ENCODE measurements around the gene SLC22A7. TPM values are rescaled to one million over a fixed set of nuclear protein-coding genes. Genes with fewer than 3 reads are reported as not detected.

Gene SLC22A7
- total RNA-seq, 2 donors from 2014 or later: not detected

GRCh38 chr6:43310624-43311023 is 12.6 kb downstream of the SLC22A7 start:
- Mint-ChIP-seq H3K4me1 (peaks cover 10% of the 10 kb centered on the region), H3K9me3 (no peaks in the 10 kb centered on the region), H3K27ac (no peak overlapping the region), H3K4me3 (no peak overlapping the region), H3K36me3 (ENCODE audit: low read depth) (no peaks in the 10 kb centered on the region), H3K27me3 (ENCODE audit: insufficient read depth) (peaks cover 9% of the 10 kb centered on the region)
- Histone ChIP-seq H3K4me1 (ENCODE audit: control insufficient read depth, insufficient read depth, low read length) (no peaks in the 10 kb centered on the region), H3K27me3 (ENCODE audit: control insufficient read depth, insufficient read depth, low read length, poor library complexity, severe bottlenecking) (peaks cover 13% of the 10 kb centered on the region), H3K9me3 (ENCODE audit: control insufficient read depth, low read length) (no peaks in the 10 kb centered on the region), H3K36me3 (ENCODE audit: control insufficient read depth, insufficient read depth, low read length) (no peaks in the 10 kb centered on the region), H3K27ac (ENCODE audit: low read depth, low read length) (no peak overlapping the region), H3K4me3 (ENCODE audit: low read length) (no peak overlapping the region), H3K9ac (ENCODE audit: extremely low read depth, low read length, poor library complexity, severe bottlenecking) (no peak overlapping the region)
- TF ChIP-seq CTCF (conservative IDR thresholded peaks at IDR 0.05): no peak
- no peak for DNase-seq

- no peak overlapping the region for H3K27ac Mint-ChIP-seq
- H3K27me3 Mint-ChIP-seq (ENCODE audit: insufficient read depth): peaks cover 9% of the 10 kb centered on the region
- H3K4me1 ChIP-seq (ENCODE audit: control insufficient read depth, insufficient read depth, low read length): no peaks in the 10 kb centered on the region
- DNase-seq: no peak
- no peaks in the 10 kb centered on the region for H3K9me3 ChIP-seq (ENCODE audit: control insufficient read depth, low read length)
- H3K4me3 Mint-ChIP-seq: no peak overlapping the region
- peaks cover 10% of the 10 kb centered on the region for H3K4me1 Mint-ChIP-seq
- H3K4me3 ChIP-seq (ENCODE audit: low read length): no peak overlapping the region
- no peak overlapping the region for H3K9ac ChIP-seq (ENCODE audit: extremely low read depth, low read length, poor library complexity, severe bottlenecking)
- no peak overlapping the region for H3K27ac ChIP-seq (ENCODE audit: low read depth, low read length)
- no peaks in the 10 kb centered on the region for H3K36me3 Mint-ChIP-seq (ENCODE audit: low read depth)
- H3K36me3 ChIP-seq (ENCODE audit: control insufficient read depth, insufficient read depth, low read length): no peaks in the 10 kb centered on the region
- no peaks in the 10 kb centered on the region for H3K9me3 Mint-ChIP-seq
- no peak for TF ChIP-seq CTCF (conservative IDR thresholded peaks at IDR 0.05)
- 86 to 100% methylated on average over 2 to 3 of the region's 3 CpGs for whole genome bisulfite sequencing, 2 experiments (ENCODE audit: insufficient coverage in 1 of 2, insufficient read length in 1 of 2)
- H3K27me3 ChIP-seq (ENCODE audit: control insufficient read depth, insufficient read depth, low read length, poor library complexity, severe bottlenecking): peaks cover 13% of the 10 kb centered on the region
Observed at GRCh38 chr6:43311666-43312065, 13.6 kb downstream of the SLC22A7 start.

- no peaks in the 10 kb centered on the region for H3K9me3 ChIP-seq (ENCODE audit: control insufficient read depth, low read length)
- peaks cover 2% of the 10 kb centered on the region for H3K27me3 ChIP-seq (ENCODE audit: control insufficient read depth, insufficient read depth, low read length, poor library complexity, severe bottlenecking)
- no peak for DNase-seq
- peaks cover 4% of the 10 kb centered on the region for H3K27me3 Mint-ChIP-seq (ENCODE audit: insufficient read depth)
- no peaks in the 10 kb centered on the region for H3K36me3 ChIP-seq (ENCODE audit: control insufficient read depth, insufficient read depth, low read length)
- H3K27ac Mint-ChIP-seq: no peak overlapping the region
- H3K4me1 Mint-ChIP-seq: peaks cover 9% of the 10 kb centered on the region
- H3K9me3 Mint-ChIP-seq: no peaks in the 10 kb centered on the region
- no peak overlapping the region for H3K27ac ChIP-seq (ENCODE audit: low read depth, low read length)
- no peak overlapping the region for H3K9ac ChIP-seq (ENCODE audit: extremely low read depth, low read length, poor library complexity, severe bottlenecking)
- no peaks in the 10 kb centered on the region for H3K36me3 Mint-ChIP-seq (ENCODE audit: low read depth)
- no peaks in the 10 kb centered on the region for H3K4me1 ChIP-seq (ENCODE audit: control insufficient read depth, insufficient read depth, low read length)
- no peak overlapping the region for H3K4me3 ChIP-seq (ENCODE audit: low read length)
- peak; percentile 28 for TF ChIP-seq CTCF (conservative IDR thresholded peaks at IDR 0.05)
- H3K4me3 Mint-ChIP-seq: no peak overlapping the region
- 78% methylated on average over 1 of the region's 1 CpG; no CpG with 5 or more reads in 1 of the 2 experiments for WGBS, 2 experiments (ENCODE audit: insufficient coverage in 1 of 2, insufficient read length in 1 of 2)
Observed at GRCh38 chr6:43313813-43314212, 15.8 kb downstream of the SLC22A7 start.

Data from endodermal cell (in vitro differentiated cells).